H1 (cell line): ENCODE data around the gene TOMM6. TPM values are rescaled to one million over a fixed set of nuclear protein-coding genes. Genes with fewer than 3 reads are reported as not detected.

Experiments used
- CTCF ChIA-PET: fragments of 300-600 bp; sonication (Branson Sonifier 250); formaldehyde crosslinking; loops from one replicate; lab custom pipeline; 2021; ENCODE audit not compliant: partially characterized antibody; lab: Charles Lee
- POLR2A ChIA-PET: fragments of 300-600 bp; sonication (Branson Sonifier 250); formaldehyde crosslinking; loops from one replicate; lab custom pipeline; 2021; ENCODE audit warnings: inconsistent platforms; ENCODE audit not compliant: partially characterized antibody; lab: Charles Lee
- DNase-seq, 2 experiments: peaks; one replicate each; pipeline versions ENCODE4 v3.0.0 to v3.0.0-alpha.2; 2010 to 2022; ENCODE audit warnings: low spot score in 2 of 2, low read depth in 1 of 2, mixed read lengths in 1 of 2
- FAIRE-seq: peaks from 2 replicates; lab custom pipeline; 2011; peaks lifted over from hg19 to GRCh38; lab: Jason Lieb, UNC
- H2AFZ ChIP-seq: 2 replicates; pipeline ENCODE4 v1.8.1; 2012; ENCODE audit warnings: low read length, inconsistent platforms
- H2AK5ac ChIP-seq: 2 replicates; pipeline ENCODE4 v1.6.1; 2013; ENCODE audit warnings: low read depth, low read length
- H2BK120ac ChIP-seq: replicated peaks from 2 replicates; pipeline ENCODE3; 2013; ENCODE audit warnings: low read depth, low read length, inconsistent platforms
- H2BK12ac ChIP-seq: 2 replicates; pipeline ENCODE4 v1.6.1; 2013; ENCODE audit warnings: low read depth, low read length
- H2BK15ac ChIP-seq: 2 replicates; pipeline ENCODE4 v1.6.1; 2013; ENCODE audit warnings: low read length
- H2BK20ac ChIP-seq: 2 replicates; pipeline ENCODE4 v1.6.1; 2013; ENCODE audit warnings: low read length
- H2BK5ac ChIP-seq: 2 replicates; pipeline ENCODE4 v1.6.1; 2013; ENCODE audit warnings: low read depth, low read length
- H3K14ac ChIP-seq: 2 replicates; pipeline ENCODE4 v1.6.1; 2013; ENCODE audit warnings: inconsistent platforms; ENCODE audit not compliant: insufficient read length
- H3K18ac ChIP-seq: 2 replicates; pipeline ENCODE4 v1.6.1; 2013; ENCODE audit warnings: low read length; ENCODE audit errors: extremely low read depth
- H3K23ac ChIP-seq: 2 replicates; pipeline ENCODE4 v1.6.1; 2013; ENCODE audit warnings: inconsistent platforms; ENCODE audit not compliant: insufficient read length
- H3K23me2 ChIP-seq: 2 replicates; pipeline ENCODE4 v1.6.1; 2013; ENCODE audit warnings: low read depth, low read length
- H3K27ac ChIP-seq: 2 replicates; pipeline ENCODE4 v1.6.1; 2011; ENCODE audit warnings: low read depth, low read length, inconsistent platforms
- H3K27me3 ChIP-seq, 4 experiments: replicated peaks in 1 of 4; 1 replicate in 1 of 4; 2 replicates in 3 of 4; pipeline versions ENCODE4 v1.6.1 to v1.8.1; 2011 to 2013; ENCODE audit warnings: low read length in 3 of 4, mild to moderate bottlenecking in 3 of 4, inconsistent platforms in 2 of 4, mixed read lengths in 2 of 4, moderate library complexity in 1 of 4; ENCODE audit not compliant: control insufficient read depth in 3 of 4, insufficient read depth in 3 of 4; ENCODE audit errors: extremely low read depth in 1 of 4
- H3K36me3 ChIP-seq, 4 experiments: 2 replicates each; pipeline versions ENCODE4 v1.6.1 to v1.8.1; 2011 to 2013; ENCODE audit warnings: mild to moderate bottlenecking in 4 of 4, low read length in 3 of 4, moderate library complexity in 2 of 4, control low read depth in 1 of 4, inconsistent platforms in 1 of 4; ENCODE audit not compliant: insufficient read depth in 4 of 4, control insufficient read depth in 2 of 4
- H3K4ac ChIP-seq: replicated peaks from 2 replicates; pipeline ENCODE3; 2013; ENCODE audit warnings: low read length, low read depth, mixed read lengths, inconsistent platforms; ENCODE audit not compliant: insufficient read length
- H3K4me1 ChIP-seq, 4 experiments: replicated peaks in 1 of 4; 1 replicate in 1 of 4; 2 replicates in 3 of 4; pipeline versions ENCODE4 v1.6.1 to v1.8.1; 2011 to 2013; ENCODE audit warnings: low read length in 3 of 4, inconsistent platforms in 2 of 4, mixed read lengths in 1 of 4; ENCODE audit not compliant: insufficient read depth in 4 of 4, control insufficient read depth in 3 of 4
- H3K4me2 ChIP-seq, 2 experiments: 2 replicates each; pipeline versions ENCODE4 v1.6.1 to v1.8.1; 2011 to 2013; ENCODE audit warnings: low read depth in 2 of 2, low read length in 2 of 2, control low read depth in 1 of 2, inconsistent platforms in 1 of 2, mild to moderate bottlenecking in 1 of 2; ENCODE audit not compliant: insufficient read depth in 1 of 2
- H3K4me3 ChIP-seq, 4 experiments: fragments of 200-600, 300-600 bp in 1 of 4; sonication (generic), shearing (Covaris generic), sonication (Bioruptor Twin) in 1 of 4; 2 replicates each; pipeline versions ENCODE4 v1.5.1 to v1.8.1; 2011 to 2016; ENCODE audit warnings: low read length in 4 of 4, low read depth in 3 of 4, control low read depth in 2 of 4, inconsistent platforms in 2 of 4, mild to moderate bottlenecking in 2 of 4, mixed read lengths in 1 of 4, moderate library complexity in 1 of 4; ENCODE audit not compliant: insufficient read depth in 2 of 4; ENCODE audit errors: extremely low read depth in 1 of 4
- H3K56ac ChIP-seq: replicated peaks from 2 replicates; pipeline ENCODE3; 2013; ENCODE audit warnings: low read depth, mild to moderate bottlenecking, mixed read lengths, low read length, inconsistent platforms; ENCODE audit not compliant: insufficient read length
- H3K79me1 ChIP-seq: 2 replicates; pipeline ENCODE4 v1.6.1; 2013; ENCODE audit warnings: low read depth, low read length, control low read depth
- H3K79me2 ChIP-seq, 2 experiments: 2 replicates each; pipeline versions ENCODE4 v1.6.1 to v1.8.1; 2012 to 2013; ENCODE audit warnings: low read length in 2 of 2, mild to moderate bottlenecking in 2 of 2, inconsistent platforms in 1 of 2; ENCODE audit not compliant: insufficient read depth in 2 of 2, control insufficient read depth in 1 of 2
- H3K9ac ChIP-seq, 4 experiments: replicated peaks in 1 of 4; 1 replicate in 1 of 4; 2 replicates in 3 of 4; pipeline versions ENCODE4 v1.6.1 to v1.8.1; 2011 to 2013; ENCODE audit warnings: low read depth in 3 of 4, low read length in 3 of 4, control low read depth in 2 of 4, mild to moderate bottlenecking in 2 of 4, moderate library complexity in 2 of 4, inconsistent platforms in 1 of 4; ENCODE audit errors: extremely low read depth in 1 of 4
- H3K9me3 ChIP-seq, 2 experiments: 2 replicates each; pipeline versions ENCODE4 v1.6.1 to v1.8.1; 2012 to 2013; ENCODE audit warnings: mild to moderate bottlenecking in 2 of 2, moderate library complexity in 2 of 2, control low read depth in 1 of 2, inconsistent platforms in 1 of 2, low read depth in 1 of 2, low read length in 1 of 2, mixed read lengths in 1 of 2; ENCODE audit not compliant: insufficient read depth in 2 of 2
- H4K20me1 ChIP-seq, 2 experiments: replicated peaks in 1 of 2; 2 replicates each; pipeline versions ENCODE3 to v1.8.1; 2011 to 2013; ENCODE audit warnings: inconsistent platforms in 2 of 2, low read length in 2 of 2, mild to moderate bottlenecking in 1 of 2; ENCODE audit not compliant: insufficient read depth in 2 of 2, control insufficient read depth in 1 of 2
- H4K5ac ChIP-seq: 2 replicates; pipeline ENCODE4 v1.6.1; 2013; ENCODE audit warnings: low read length, low read depth, mixed read lengths, inconsistent platforms; ENCODE audit not compliant: insufficient read length
- H4K8ac ChIP-seq: 2 replicates; pipeline ENCODE4 v1.8.0; 2013; ENCODE audit warnings: mild to moderate bottlenecking, moderate library complexity, low read length, inconsistent platforms; ENCODE audit not compliant: insufficient read depth; ENCODE audit errors: extremely low read depth
- H4K91ac ChIP-seq: replicated peaks from 2 replicates; pipeline ENCODE3; 2013; ENCODE audit warnings: low read length, mixed read lengths, inconsistent platforms; ENCODE audit not compliant: insufficient read length
- CTBP2 ChIP-seq: IDR thresholded peaks from 2 replicates; pipeline ENCODE4 v1.7.0; 2011; ENCODE audit warnings: borderline replicate concordance, mild to moderate bottlenecking, moderate library complexity, mixed read lengths, low read length; ENCODE audit not compliant: insufficient read depth, insufficient read length
- KDM4A ChIP-seq: IDR thresholded peaks from one replicate; pipeline ENCODE4 v1.7.1; 2012; ENCODE audit warnings: low read depth, mild to moderate bottlenecking, moderate library complexity, low read length, inconsistent platforms; ENCODE audit not compliant: severe bottlenecking
- WGBS, 2 experiments: shearing (Covaris generic) in 1 of 2; methylation state at CpG; one replicate each; pipeline versions ENCODE4 v1.1.6 to v1.1.7; 2013 to 2015; ENCODE audit warnings: low lambda C conversion rate in 2 of 2, mixed read lengths in 2 of 2, inconsistent platforms in 1 of 2, low coverage in 1 of 2, missing lambda C conversion rate in 1 of 2; ENCODE audit not compliant: insufficient replicate concordance in 2 of 2, insufficient coverage in 1 of 2, insufficient read length in 1 of 2; ENCODE audit errors: extremely low coverage in 1 of 2, missing lambda C conversion rate in 1 of 2; 5-methylcytosine and 5-hydroxymethylcytosine counted together
- polyA plus RNA-seq, 7 experiments: library from polyadenylated mRNA; depleted of rRNA in 3 of 7; stranded (reverse) in 5 of 7; unstranded in 2 of 7; fragments of >200 nt in 5 of 7; fragments of 200-250 nt in 2 of 7; gene quantifications; 1 replicate in 5 of 7; 2 replicates in 1 of 7; 4 replicates in 1 of 7; pipeline versions ENCODE4 v1.2.1 to v1.2.3, GENCODE V29; 2011 to 2013; ENCODE audit warnings: missing spikeins in 2 of 7, mixed read lengths in 2 of 7
- total RNA-seq: library from RNA; stranded (reverse); fragmentation: NEBNext Ultra II Directional; extraction: Animal tissue kit (Norgen Biotek cat#: 25700); gene quantifications from 2 replicates; pipeline ENCODE4 v1.2.1, GENCODE V29; 2021
- TF ChIP-seq, protein P1 (sequence below), 3 experiments: IDR thresholded peaks; 1 replicate in 2 of 3; 2 replicates in 1 of 3; pipeline versions ENCODE4 v1.5.1 to v1.6.1; 2011; ENCODE audit warnings: low read length in 3 of 3, mild to moderate bottlenecking in 3 of 3, inconsistent platforms in 2 of 3, low read depth in 1 of 3, moderate library complexity in 1 of 3; ENCODE audit not compliant: insufficient read depth in 1 of 3; ENCODE audit errors: control extremely low read depth in 1 of 3

The TOMM6 gene
- total and polyA plus RNA-seq, 2 of the 8 experiments (the other 6 are each of a cell fraction or from before 2014, with no cell fraction given): 228 to 560 TPM

DNA sequence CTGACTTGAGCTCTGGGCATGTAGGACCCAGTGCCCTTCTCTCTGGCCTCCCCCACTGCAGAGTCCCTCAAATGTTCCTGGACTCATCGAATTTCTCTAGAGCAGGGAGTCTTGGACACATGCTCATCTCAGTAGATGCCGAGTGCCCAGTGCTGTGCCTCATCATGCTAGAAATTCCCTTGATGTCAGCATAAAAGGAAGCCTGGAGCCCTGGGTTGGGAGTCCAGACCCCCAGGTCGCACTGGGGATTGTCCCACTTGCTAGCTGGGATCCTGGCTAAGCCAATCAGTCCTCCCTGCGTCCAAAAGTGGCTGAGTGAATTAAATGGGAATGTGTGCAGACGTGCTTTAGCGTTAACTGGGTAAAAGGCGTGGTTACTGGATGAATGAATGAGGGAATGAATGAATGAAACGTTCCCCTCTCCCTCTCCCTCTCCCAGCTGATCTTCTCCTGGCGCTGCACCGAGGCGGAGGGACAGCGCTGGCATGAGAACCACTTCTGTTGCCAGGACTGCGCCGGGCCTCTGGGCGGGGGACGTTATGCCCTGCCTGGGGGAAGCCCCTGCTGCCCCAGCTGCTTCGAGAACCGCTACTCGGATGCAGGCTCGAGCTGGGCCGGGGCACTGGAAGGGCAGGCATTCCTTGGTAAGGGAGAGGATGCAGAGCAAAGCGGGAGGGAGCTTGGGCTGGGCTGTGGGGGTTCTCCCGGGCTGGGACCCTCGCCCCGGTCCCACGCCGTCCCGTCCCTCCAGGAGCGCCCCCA lies 1.6 kb upstream of the TOMM6 start:
- Histone ChIP-seq H3K9ac (no peak overlapping the region; a peak in 1 of 7 replicates), H3K27ac (no peak overlapping the region), H3K79me2 (peaks cover 0 to 12% of the 10 kb centered on the region in 2 experiments; a peak in 3 of 4 replicates), H3K36me3 (peaks cover 11 to 20% (median 17%) of the 10 kb centered on the region in 4 experiments; a peak in 7 of 8 replicates), H2BK15ac (0 out of 2 replicates have a peak overlapping the region, but pooled peaks have one; percentile 46), H3K18ac (no peak overlapping the region; the same call in 1 of the 2 replicates), H2AFZ (no peak overlapping the region), H4K20me1 (peaks cover 0 to 9% of the 10 kb centered on the region in 2 experiments), H3K23me2 (peaks cover 15% of the 10 kb centered on the region), H2BK120ac (no peak overlapping the region), H4K8ac (peak overlapping the region; percentile 39; the same call in 1 of the 2 replicates), H3K9me3 (no peaks in the 10 kb centered on the region), H2BK20ac (no peak overlapping the region), H3K79me1 (peaks cover 2% of the 10 kb centered on the region), H4K5ac (no peak overlapping the region), H2AK5ac (no peak overlapping the region), H3K56ac (no peak overlapping the region), H2BK12ac (0 out of 2 replicates have a peak overlapping the region, but pooled peaks have one; percentile 50), H2BK5ac (no peak overlapping the region), H3K4ac (no peak overlapping the region), H3K27me3 (peaks cover 2 to 38% (median 25%) of the 10 kb centered on the region in 4 experiments), H4K91ac (no peak overlapping the region), H3K4me2 (peak overlapping the region; percentile 76 to 99), H3K4me1 (peaks cover 2 to 7% (median 3%) of the 10 kb centered on the region in 4 experiments; a peak in 6 of 7 replicates), H3K4me3 (peak overlapping the region; percentile 19 to 100 (median 96)), H3K14ac (no peak overlapping the region), H3K23ac (no peak overlapping the region)
- no peak for DNase-seq
- ChIA-PET CTCF (interaction anchor here (0.6 to 5.1 kb wide), 39 partner anchors 9 to 642 kb away, joined by 3 to 108 read pairs (median 4); partner anchors contain the start of genes BYSL, MED20 and TAF8), POLR2A (interaction anchor here (0.9 to 4.2 kb wide), 7 partner anchors 25 to 264 kb away, joined by 3 to 31 read pairs (median 4); partner anchors contain the start of genes BYSL, MED20, TAF8 and USP49)
- no peak for FAIRE-seq
- 31% methylated on average over 16 of the region's 29 CpGs; no CpG with 5 or more reads in 1 of the 2 experiments for WGBS, 2 experiments
- TF ChIP-seq, protein P1, sequence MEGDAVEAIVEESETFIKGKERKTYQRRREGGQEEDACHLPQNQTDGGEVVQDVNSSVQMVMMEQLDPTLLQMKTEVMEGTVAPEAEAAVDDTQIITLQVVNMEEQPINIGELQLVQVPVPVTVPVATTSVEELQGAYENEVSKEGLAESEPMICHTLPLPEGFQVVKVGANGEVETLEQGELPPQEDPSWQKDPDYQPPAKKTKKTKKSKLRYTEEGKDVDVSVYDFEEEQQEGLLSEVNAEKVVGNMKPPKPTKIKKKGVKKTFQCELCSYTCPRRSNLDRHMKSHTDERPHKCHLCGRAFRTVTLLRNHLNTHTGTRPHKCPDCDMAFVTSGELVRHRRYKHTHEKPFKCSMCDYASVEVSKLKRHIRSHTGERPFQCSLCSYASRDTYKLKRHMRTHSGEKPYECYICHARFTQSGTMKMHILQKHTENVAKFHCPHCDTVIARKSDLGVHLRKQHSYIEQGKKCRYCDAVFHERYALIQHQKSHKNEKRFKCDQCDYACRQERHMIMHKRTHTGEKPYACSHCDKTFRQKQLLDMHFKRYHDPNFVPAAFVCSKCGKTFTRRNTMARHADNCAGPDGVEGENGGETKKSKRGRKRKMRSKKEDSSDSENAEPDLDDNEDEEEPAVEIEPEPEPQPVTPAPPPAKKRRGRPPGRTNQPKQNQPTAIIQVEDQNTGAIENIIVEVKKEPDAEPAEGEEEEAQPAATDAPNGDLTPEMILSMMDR (IDR thresholded peaks at IDR 0.05; ENCODE audit: control extremely low read depth in 1 of 3, insufficient read depth in 1 of 3, low read depth in 1 of 3, low read length in 3 of 3): no peak
- TF ChIP-seq KDM4A (peak; percentile 59), CTBP2 (peak; percentile 24)
